Measurements from ENCODE around the gene ZNF391.

The ZNF391 gene

DNA sequence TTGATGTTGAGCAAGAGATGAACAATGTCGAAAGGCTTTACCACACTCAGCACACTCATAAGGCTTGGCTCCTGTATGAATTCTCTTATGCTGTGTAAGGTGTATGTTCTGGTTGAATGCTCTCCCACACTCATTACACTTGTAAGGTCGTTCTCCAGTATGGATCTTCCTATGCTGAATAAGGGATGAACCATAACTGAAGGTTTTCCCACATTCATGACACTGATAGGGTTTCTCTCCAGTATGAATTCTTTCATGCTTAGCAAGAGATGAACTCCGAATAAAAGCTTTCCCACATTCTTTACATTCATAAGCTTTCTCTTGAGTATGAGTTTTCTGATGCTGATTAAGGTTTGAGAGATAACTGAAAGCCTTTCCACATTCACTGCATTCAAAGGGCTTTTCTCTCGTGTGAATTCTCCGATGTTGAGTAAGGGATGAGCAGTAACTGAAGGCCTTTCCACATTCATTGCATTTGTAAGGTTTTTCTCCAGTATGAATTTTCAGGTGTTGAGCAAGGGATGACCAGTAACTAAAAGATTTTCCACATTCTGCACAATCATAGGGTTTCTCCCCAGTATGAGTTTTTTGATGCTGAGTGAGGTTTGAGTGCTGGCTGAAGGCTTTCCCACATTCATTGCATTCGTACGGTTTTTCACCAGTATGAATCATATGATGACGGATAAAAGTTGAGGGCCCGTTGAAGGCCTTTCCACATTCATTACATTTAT is 63.3 kb downstream of the ZNF391 start:
- H3K27me3 ChIP-seq, result no peaks in the 10 kb centered on the region
- H3K4me1 ChIP-seq, result no peaks in the 10 kb centered on the region
- TF ChIP-seq, protein P1, sequence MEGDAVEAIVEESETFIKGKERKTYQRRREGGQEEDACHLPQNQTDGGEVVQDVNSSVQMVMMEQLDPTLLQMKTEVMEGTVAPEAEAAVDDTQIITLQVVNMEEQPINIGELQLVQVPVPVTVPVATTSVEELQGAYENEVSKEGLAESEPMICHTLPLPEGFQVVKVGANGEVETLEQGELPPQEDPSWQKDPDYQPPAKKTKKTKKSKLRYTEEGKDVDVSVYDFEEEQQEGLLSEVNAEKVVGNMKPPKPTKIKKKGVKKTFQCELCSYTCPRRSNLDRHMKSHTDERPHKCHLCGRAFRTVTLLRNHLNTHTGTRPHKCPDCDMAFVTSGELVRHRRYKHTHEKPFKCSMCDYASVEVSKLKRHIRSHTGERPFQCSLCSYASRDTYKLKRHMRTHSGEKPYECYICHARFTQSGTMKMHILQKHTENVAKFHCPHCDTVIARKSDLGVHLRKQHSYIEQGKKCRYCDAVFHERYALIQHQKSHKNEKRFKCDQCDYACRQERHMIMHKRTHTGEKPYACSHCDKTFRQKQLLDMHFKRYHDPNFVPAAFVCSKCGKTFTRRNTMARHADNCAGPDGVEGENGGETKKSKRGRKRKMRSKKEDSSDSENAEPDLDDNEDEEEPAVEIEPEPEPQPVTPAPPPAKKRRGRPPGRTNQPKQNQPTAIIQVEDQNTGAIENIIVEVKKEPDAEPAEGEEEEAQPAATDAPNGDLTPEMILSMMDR (IDR thresholded peaks at IDR 0.05; ENCODE audit: low read depth, low read length), result no peak
- no peak overlapping the region for H3K4me3 ChIP-seq (ENCODE audit: low read depth, low read length)
- peaks cover 42% of the 10 kb centered on the region for H3K36me3 ChIP-seq
- DNase-seq, result no peak
- H3K9me3 ChIP-seq, result no peaks in the 10 kb centered on the region; the same call in 1 of the 2 replicates

DNA sequence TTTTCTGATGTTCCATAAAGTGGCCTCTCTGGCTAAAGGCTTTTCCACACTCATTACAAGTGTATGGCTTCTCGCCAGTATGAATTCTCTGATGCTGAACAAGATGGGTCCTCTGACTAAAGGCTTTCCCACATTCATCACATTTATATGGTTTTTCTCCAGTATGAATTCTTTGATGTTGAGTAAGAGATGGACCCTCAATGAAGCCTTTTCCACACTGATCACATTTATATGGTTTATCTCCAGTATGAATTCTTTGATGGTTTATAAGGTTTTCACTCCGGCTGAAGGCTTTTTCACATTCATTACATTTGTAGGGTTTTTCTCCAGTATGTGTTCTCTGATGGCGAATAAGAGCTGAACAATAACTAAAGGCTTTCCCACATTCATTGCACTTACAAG is 63.9 kb downstream of the ZNF391 start:
- no peak overlapping the region for H3K4me3 ChIP-seq (ENCODE audit: low read depth, low read length)
- TF ChIP-seq, protein P1 (IDR thresholded peaks at IDR 0.05; ENCODE audit: low read depth, low read length), result no peak
- H3K4me1 ChIP-seq, result no peaks in the 10 kb centered on the region
- H3K36me3 ChIP-seq, result peaks cover 42% of the 10 kb centered on the region
- no peaks in the 10 kb centered on the region; the same call in 1 of the 2 replicates for H3K9me3 ChIP-seq
- DNase-seq, result no peak
- no peaks in the 10 kb centered on the region for H3K27me3 ChIP-seq

All from BE2C (cell line).